ENCODE measurements around the gene ZBTB7B. TPM values are rescaled to one million over a fixed set of nuclear protein-coding genes. Genes with fewer than 3 reads are reported as not detected.

ZBTB7B gene
- total RNA-seq, 5 donors from 2014 or later (not counting 1 experiment from before 2014, with no cell fraction given) = 39.6 to 68.4 (median 51.7) TPM

DNA sequence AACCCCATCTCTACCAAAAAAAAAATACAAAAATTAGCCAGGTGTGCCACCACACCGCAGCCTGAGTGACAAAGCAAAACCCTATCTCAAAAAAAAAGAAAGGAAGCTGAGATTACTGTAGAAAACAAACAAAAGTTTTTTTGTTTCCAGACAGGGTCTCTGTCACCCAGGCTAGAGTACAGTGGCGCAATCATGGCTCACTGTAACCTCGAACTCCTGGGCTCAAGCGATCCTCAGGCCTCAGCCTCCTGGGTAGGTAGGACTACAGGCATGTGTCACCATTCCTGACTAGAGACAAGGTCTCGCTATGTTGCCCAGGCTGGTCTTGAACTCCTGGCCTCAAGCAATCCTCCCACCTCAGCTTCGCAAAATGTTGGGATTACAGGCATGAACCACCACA, 38.2 kb upstream of the ZBTB7B start:
- ATAC-seq (replicated peaks in 1 of 4) (no peak), DNase-seq (no peak)
- H3K27me3 Mint-ChIP-seq = no peaks in the 10 kb centered on the region
- Histone ChIP-seq H3K27ac (ENCODE audit: low read length) (no peak overlapping the region), H3K27me3 (replicated peaks in 1 of 2; ENCODE audit: control insufficient read depth in 2 of 2, extremely low read depth in 1 of 2, insufficient read depth in 2 of 2, low read length in 1 of 2) (no peaks in the 10 kb centered on the region), H3K36me3 (ENCODE audit: control insufficient read depth in 2 of 2, extremely low read depth in 1 of 2, insufficient read depth in 1 of 2, low read length in 1 of 2) (peaks cover 21 to 67% of the 10 kb centered on the region in 2 donors), H3K4me3 (ENCODE audit: control insufficient read depth in 1 of 2, extremely low read depth in 1 of 2, low read length in 1 of 2) (no peak overlapping the region), H3K4me1 (ENCODE audit: control insufficient read depth in 1 of 2, extremely low read depth in 1 of 2, insufficient read depth in 2 of 2, low read length in 2 of 2) (peaks cover 19 to 47% of the 10 kb centered on the region in 2 experiments), H3K9me3 (no peaks in the 10 kb centered on the region)
- peaks cover 32 to 43% (median 39%) of the 10 kb centered on the region in 3 donors for H3K4me1 Mint-ChIP-seq
- H3K27ac Mint-ChIP-seq = peak overlapping the region; percentile 43 to 55
- H3K36me3 Mint-ChIP-seq = peaks cover 25% of the 10 kb centered on the region
- 100% methylated on average over 2 of the region's 6 CpGs for WGBS (ENCODE audit: insufficient coverage)
- H3K4me3 Mint-ChIP-seq = no peak overlapping the region
- H3K9me3 Mint-ChIP-seq = no peaks in the 10 kb centered on the region
- CTCF ChIA-PET = interaction anchor here in 1 of 2 donors (0.6 to 1.1 kb wide), 2 partner anchors 9 to 88 kb away, joined by 5 to 6 read pairs; partner anchors contain the start of gene PBXIP1
- POLR2A ChIA-PET = no interaction called here

GRCh38 chr1:154966111-154966510, 36.5 kb upstream of the ZBTB7B start:
- H3K27me3 Mint-ChIP-seq = no peaks in the 10 kb centered on the region
- no peak overlapping the region for H3K27ac Mint-ChIP-seq
- WGBS (ENCODE audit: insufficient coverage) = no CpG with 5 or more reads among the region's 7 CpGs
- H3K4me1 Mint-ChIP-seq = peaks cover 27 to 38% (median 34%) of the 10 kb centered on the region in 3 donors
- H3K36me3 Mint-ChIP-seq = peaks cover 29% of the 10 kb centered on the region
- no peak overlapping the region for H3K4me3 Mint-ChIP-seq
- H3K27ac ChIP-seq (ENCODE audit: low read length) = no peak overlapping the region
- H3K36me3 ChIP-seq (ENCODE audit: control insufficient read depth in 2 of 2, extremely low read depth in 1 of 2, insufficient read depth in 1 of 2, low read length in 1 of 2) = peaks cover 21 to 79% of the 10 kb centered on the region in 2 donors
- H3K9me3 ChIP-seq = no peaks in the 10 kb centered on the region
- no peak for DNase-seq
- no peak overlapping the region for H3K4me3 ChIP-seq (ENCODE audit: control insufficient read depth in 1 of 2, extremely low read depth in 1 of 2, low read length in 1 of 2)
- no peak for ATAC-seq (replicated peaks in 1 of 4)
- POLR2A ChIA-PET = no interaction called here
- CTCF ChIA-PET = interaction anchor here in 1 of 2 donors (0.5 to 1.2 kb wide), 3 partner anchors 50 to 345 kb away, joined by 3 read pairs; no protein-coding TSS in a partner anchor
- peaks cover 10 to 46% of the 10 kb centered on the region in 2 experiments for H3K4me1 ChIP-seq (ENCODE audit: control insufficient read depth in 1 of 2, extremely low read depth in 1 of 2, insufficient read depth in 2 of 2, low read length in 2 of 2)
- no peaks in the 10 kb centered on the region for H3K9me3 Mint-ChIP-seq
- H3K27me3 ChIP-seq (replicated peaks in 1 of 2; ENCODE audit: control insufficient read depth in 2 of 2, extremely low read depth in 1 of 2, insufficient read depth in 2 of 2, low read length in 1 of 2) = no peaks in the 10 kb centered on the region

- Histone ChIP-seq H3K27me3 (replicated peaks in 1 of 2; ENCODE audit: control insufficient read depth in 2 of 2, extremely low read depth in 1 of 2, insufficient read depth in 2 of 2, low read length in 1 of 2) (no peaks in the 10 kb centered on the region), H3K27ac (ENCODE audit: low read length) (no peak overlapping the region), H3K36me3 (ENCODE audit: control insufficient read depth in 2 of 2, extremely low read depth in 1 of 2, insufficient read depth in 1 of 2, low read length in 1 of 2) (peaks cover 21 to 86% of the 10 kb centered on the region in 2 donors), H3K9me3 (no peaks in the 10 kb centered on the region), H3K4me3 (ENCODE audit: control insufficient read depth in 1 of 2, extremely low read depth in 1 of 2, low read length in 1 of 2) (no peak overlapping the region), H3K4me1 (ENCODE audit: control insufficient read depth in 1 of 2, extremely low read depth in 1 of 2, insufficient read depth in 2 of 2, low read length in 2 of 2) (peaks cover 10 to 53% of the 10 kb centered on the region in 2 experiments)
- POLR2A ChIA-PET = interaction anchor here in 1 of 2 donors (0.6 kb wide), 2 partner anchors 14 to 28 kb away, joined by 3 to 9 read pairs; no protein-coding TSS in a partner anchor
- Mint-ChIP-seq H3K4me3 (no peak overlapping the region), H3K9me3 (no peaks in the 10 kb centered on the region), H3K36me3 (peaks cover 34% of the 10 kb centered on the region), H3K4me1 (peaks cover 31 to 45% (median 37%) of the 10 kb centered on the region in 3 donors), H3K27me3 (no peaks in the 10 kb centered on the region), H3K27ac (peak overlapping the region; percentile 36 to 55)
- ATAC-seq (replicated peaks in 1 of 4) = no peak
- 87% methylated on average over 4 of the region's 5 CpGs for WGBS (ENCODE audit: insufficient coverage)
- CTCF ChIA-PET = interaction anchor here in 1 of 2 donors (1.2 kb wide), 1 partner anchor 49 kb away, joined by 3 read pairs; no protein-coding TSS in a partner anchor
- no peak for DNase-seq
Observed at GRCh38 chr1:154967331-154967950, 35.2 kb upstream of the ZBTB7B start.

DNA sequence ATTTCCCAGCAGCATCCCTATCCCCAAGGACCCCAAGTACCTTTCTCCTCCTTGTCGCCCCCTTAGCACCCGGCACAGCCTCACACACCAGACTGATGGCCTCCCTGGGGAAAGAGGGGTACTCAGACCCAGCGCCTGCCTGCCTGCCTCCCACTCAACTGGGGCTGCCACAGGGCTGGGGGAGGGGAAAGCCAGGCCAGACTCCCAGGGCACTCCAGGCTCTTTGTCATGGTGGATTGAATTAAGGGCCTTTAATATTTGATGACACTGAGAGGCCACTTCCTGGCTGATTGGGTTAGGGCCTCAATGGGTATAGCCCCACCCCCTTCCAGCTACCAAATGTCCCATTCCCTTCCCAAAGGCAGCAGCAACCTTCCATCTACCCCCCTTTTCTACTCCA, 33.9 kb upstream of the ZBTB7B start:
- Mint-ChIP-seq H3K4me3 (no peak overlapping the region), H3K27me3 (no peaks in the 10 kb centered on the region), H3K36me3 (peaks cover 32% of the 10 kb centered on the region), H3K27ac (peak overlapping the region; percentile 16 to 77), H3K9me3 (no peaks in the 10 kb centered on the region), H3K4me1 (peaks cover 25 to 42% (median 27%) of the 10 kb centered on the region in 3 donors)
- WGBS (ENCODE audit: insufficient coverage) = no CpG with 5 or more reads among the region's 3 CpGs
- no peaks in the 10 kb centered on the region for H3K9me3 ChIP-seq
- peak overlapping the region; percentile 21 for H3K27ac ChIP-seq (ENCODE audit: low read length)
- ChIA-PET CTCF (no interaction called here), POLR2A (interaction anchor here (0.5 to 1.0 kb wide), 3 partner anchors 13 to 571 kb away, joined by 3 to 6 read pairs (median 3); partner anchors contain the start of gene PBXIP1 (in 1 of the 2))
- no peak for ATAC-seq (replicated peaks in 1 of 4)
- no peaks in the 10 kb centered on the region for H3K27me3 ChIP-seq (replicated peaks in 1 of 2; ENCODE audit: control insufficient read depth in 2 of 2, extremely low read depth in 1 of 2, insufficient read depth in 2 of 2, low read length in 1 of 2)
- peaks cover 7 to 54% of the 10 kb centered on the region in 2 experiments for H3K4me1 ChIP-seq (ENCODE audit: control insufficient read depth in 1 of 2, extremely low read depth in 1 of 2, insufficient read depth in 2 of 2, low read length in 2 of 2)
- DNase-seq = no peak
- H3K36me3 ChIP-seq (ENCODE audit: control insufficient read depth in 2 of 2, extremely low read depth in 1 of 2, insufficient read depth in 1 of 2, low read length in 1 of 2) = peaks cover 13 to 77% of the 10 kb centered on the region in 2 donors
- no peak overlapping the region for H3K4me3 ChIP-seq (ENCODE audit: control insufficient read depth in 1 of 2, extremely low read depth in 1 of 2, low read length in 1 of 2)

GRCh38 chr1:154969246-154969645, 33.4 kb upstream of the ZBTB7B start:
- peaks cover 22 to 39% (median 24%) of the 10 kb centered on the region in 3 donors for H3K4me1 Mint-ChIP-seq
- CTCF ChIA-PET = interaction anchor here in 1 of 2 donors (1.1 kb wide), 1 partner anchor 10 kb away, joined by 3 read pairs; no protein-coding TSS in a partner anchor
- Histone ChIP-seq H3K4me3 (ENCODE audit: control insufficient read depth in 1 of 2, extremely low read depth in 1 of 2, low read length in 1 of 2) (no peak overlapping the region), H3K27me3 (replicated peaks in 1 of 2; ENCODE audit: control insufficient read depth in 2 of 2, extremely low read depth in 1 of 2, insufficient read depth in 2 of 2, low read length in 1 of 2) (no peaks in the 10 kb centered on the region), H3K4me1 (ENCODE audit: control insufficient read depth in 1 of 2, extremely low read depth in 1 of 2, insufficient read depth in 2 of 2, low read length in 2 of 2) (peaks cover 5 to 55% of the 10 kb centered on the region in 2 experiments), H3K9me3 (no peaks in the 10 kb centered on the region), H3K27ac (ENCODE audit: low read length) (no peak overlapping the region), H3K36me3 (ENCODE audit: control insufficient read depth in 2 of 2, extremely low read depth in 1 of 2, insufficient read depth in 1 of 2, low read length in 1 of 2) (peaks cover 9 to 72% of the 10 kb centered on the region in 2 donors)
- peak overlapping the region; percentile 22 to 77 for H3K27ac Mint-ChIP-seq
- ATAC-seq (replicated peaks in 1 of 4) (no peak), DNase-seq (no peak)
- 100% methylated on average over 1 of the region's 5 CpGs for WGBS (ENCODE audit: insufficient coverage)
- no peaks in the 10 kb centered on the region for H3K27me3 Mint-ChIP-seq
- no peak overlapping the region for H3K4me3 Mint-ChIP-seq
- POLR2A ChIA-PET = interaction anchor here (1.0 to 1.4 kb wide), 2 partner anchors 14 to 47 kb away, joined by 3 to 4 read pairs; partner anchors contain the start of gene PBXIP1 (in 1 of the 2)
- no peaks in the 10 kb centered on the region for H3K9me3 Mint-ChIP-seq
- H3K36me3 Mint-ChIP-seq = peaks cover 29% of the 10 kb centered on the region

DNA sequence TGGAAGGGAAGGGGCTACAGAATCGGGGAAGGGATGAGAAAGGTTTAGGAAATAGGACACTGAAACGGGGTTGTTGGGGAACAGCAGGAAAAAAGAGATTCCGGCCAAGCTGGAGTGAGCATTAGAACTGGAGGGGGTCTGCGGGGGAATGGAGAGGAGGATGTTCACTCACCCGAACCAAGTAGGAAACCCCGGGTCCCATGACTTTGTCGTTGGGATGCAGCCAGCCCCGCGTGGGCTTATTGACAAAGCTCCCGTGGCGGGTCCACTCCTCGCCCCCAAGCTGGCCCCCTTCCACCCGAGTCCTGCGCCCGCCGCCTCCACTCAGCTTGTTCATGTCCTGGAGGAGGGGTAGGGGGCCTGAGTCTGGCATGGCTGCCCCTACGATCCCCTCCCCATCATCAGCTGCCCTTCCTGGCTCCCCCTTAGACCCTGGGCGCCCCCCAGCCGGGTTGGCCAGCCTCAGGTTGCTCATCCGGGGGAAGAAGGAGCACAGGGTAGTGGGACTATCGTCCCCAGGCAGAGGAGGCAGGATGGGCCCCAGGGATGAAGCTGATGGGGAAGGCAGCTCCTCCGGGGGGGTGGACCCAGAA, 32.6 kb upstream of the ZBTB7B start:
- WGBS (ENCODE audit: insufficient coverage) = 85% methylated on average over 9 of the region's 22 CpGs
- H3K4me3 ChIP-seq (ENCODE audit: control insufficient read depth in 1 of 2, extremely low read depth in 1 of 2, low read length in 1 of 2) = no peak overlapping the region
- no peaks in the 10 kb centered on the region for H3K27me3 Mint-ChIP-seq
- no peaks in the 10 kb centered on the region for H3K9me3 ChIP-seq
- H3K36me3 Mint-ChIP-seq = peaks cover 25% of the 10 kb centered on the region
- H3K27ac Mint-ChIP-seq = peak overlapping the region; percentile 22 to 77
- H3K27ac ChIP-seq (ENCODE audit: low read length) = no peak overlapping the region
- no peak for DNase-seq
- POLR2A ChIA-PET = interaction anchor here (0.5 to 1.4 kb wide), 2 partner anchors 14 to 30 kb away, joined by 3 to 4 read pairs; partner anchors contain the start of gene PBXIP1 (in 1 of the 2)
- H3K36me3 ChIP-seq (ENCODE audit: control insufficient read depth in 2 of 2, extremely low read depth in 1 of 2, insufficient read depth in 1 of 2, low read length in 1 of 2) = peaks cover 7 to 66% of the 10 kb centered on the region in 2 donors
- H3K27me3 ChIP-seq (replicated peaks in 1 of 2; ENCODE audit: control insufficient read depth in 2 of 2, extremely low read depth in 1 of 2, insufficient read depth in 2 of 2, low read length in 1 of 2) = no peaks in the 10 kb centered on the region
- peaks cover 5 to 51% of the 10 kb centered on the region in 2 experiments for H3K4me1 ChIP-seq (ENCODE audit: control insufficient read depth in 1 of 2, extremely low read depth in 1 of 2, insufficient read depth in 2 of 2, low read length in 2 of 2)
- H3K4me1 Mint-ChIP-seq = peaks cover 21 to 39% (median 24%) of the 10 kb centered on the region in 3 donors
- H3K4me3 Mint-ChIP-seq = no peak overlapping the region
- CTCF ChIA-PET = interaction anchor here in 1 of 2 donors (1.1 kb wide), 1 partner anchor 9 kb away, joined by 3 read pairs; no protein-coding TSS in a partner anchor
- no peaks in the 10 kb centered on the region for H3K9me3 Mint-ChIP-seq
- ATAC-seq (replicated peaks in 1 of 4) = no peak

Data from T-cell (primary cell).